GM19023 (cell line): ENCODE measurements around the gene CDC14C.
"Not testable (repeated sequence)": the region's sequence is repeated elsewhere in the genome, so short reads cannot be mapped to it uniquely, and the experiment has no call there.

Experiments used
- ATAC-seq: cut with Tn5 transposase; IDR thresholded peaks from one replicate; pipeline ENCODE4 v1.9.1; 2021; ENCODE audit warnings: mild to moderate bottlenecking, moderate library complexity; ENCODE audit not compliant: unreplicated experiment

The CDC14C gene

DNA sequence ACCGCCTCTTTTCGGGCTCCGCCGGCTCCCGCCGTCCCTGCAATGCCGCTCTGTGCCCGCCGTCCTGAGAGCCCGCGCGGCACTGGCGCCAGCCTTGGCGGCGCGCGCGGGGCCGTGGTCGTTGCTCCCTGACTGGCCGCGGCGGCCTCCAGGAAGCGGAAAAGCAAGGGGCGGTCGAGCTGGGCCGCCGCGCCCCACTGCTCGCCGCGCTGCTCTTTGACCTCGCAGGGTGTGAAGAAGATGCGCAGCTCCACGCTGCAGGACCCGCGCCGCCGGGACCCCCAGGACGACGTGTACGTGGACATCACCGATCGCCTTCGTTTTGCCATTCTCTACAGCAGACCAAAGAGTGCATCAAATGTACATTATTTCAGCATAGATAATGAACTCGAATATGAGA, at the start of gene CDC14C:
Gene CDC14C (plus strand): TSS at position 115 of the 400 bp plus-strand sequence. CDS start 126 bp downstream, at position 241.
- no peak for ATAC-seq

DNA sequence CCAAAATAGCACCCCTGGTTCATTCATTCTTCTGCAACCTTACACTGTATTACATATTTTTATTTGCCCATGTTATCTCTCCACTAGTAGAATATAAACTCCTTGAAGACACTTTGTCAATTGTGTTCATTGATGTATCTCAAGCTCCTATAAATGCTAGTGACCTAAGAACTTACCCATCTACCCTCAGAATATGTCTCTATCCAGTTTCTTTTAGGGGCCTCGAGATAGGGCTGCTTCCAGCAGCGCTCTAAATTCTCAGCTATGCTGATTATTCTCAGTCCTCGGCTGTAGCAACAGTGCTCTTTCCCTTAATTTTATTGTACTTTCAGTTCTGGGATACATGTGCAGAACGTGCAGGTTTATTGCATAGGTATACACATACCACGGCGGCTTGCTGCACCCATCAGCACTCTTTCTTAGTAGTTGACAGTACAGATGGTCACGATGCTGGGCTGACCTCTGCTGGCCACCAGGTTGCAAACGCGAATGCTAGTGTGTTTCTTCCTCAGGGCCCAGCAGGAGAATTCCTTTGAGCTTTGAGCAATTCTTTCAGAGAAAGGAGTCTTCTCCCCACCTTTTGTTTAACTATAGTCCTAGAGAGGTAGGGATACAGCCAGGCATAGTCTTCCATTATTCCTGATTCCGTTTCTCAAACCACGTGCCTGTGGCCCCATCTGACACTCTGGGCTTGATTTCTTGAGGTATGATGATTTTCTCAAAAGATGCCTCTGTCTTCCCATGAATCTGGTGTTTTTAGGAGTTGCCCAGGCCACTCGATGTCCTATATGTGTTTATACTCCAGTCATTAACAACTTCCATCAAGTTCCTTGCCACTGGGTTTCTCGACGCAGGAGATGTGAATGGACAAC, 49.1 kb upstream of the CDC14C start:
- ATAC-seq: no peak

DNA sequence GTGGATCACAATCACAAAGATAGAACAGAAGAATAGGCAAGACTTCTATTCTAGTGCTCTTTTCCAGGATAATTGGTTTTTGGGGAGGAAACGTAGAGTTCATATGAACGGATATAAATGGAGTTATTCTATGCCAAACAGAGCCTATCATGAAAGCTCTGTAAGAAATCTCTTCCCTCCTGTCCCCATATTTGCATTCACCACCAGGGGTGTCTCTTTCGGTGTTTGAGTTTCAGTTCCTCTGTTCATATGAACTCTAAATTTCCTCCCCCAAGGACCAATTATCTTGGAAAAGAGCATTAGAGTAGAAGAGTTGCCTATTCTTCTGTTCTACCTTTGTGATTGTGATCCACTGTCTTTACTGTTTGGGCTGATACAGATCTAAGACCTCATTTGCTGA, 48.3 kb upstream of the CDC14C start:
- no peak for ATAC-seq

DNA sequence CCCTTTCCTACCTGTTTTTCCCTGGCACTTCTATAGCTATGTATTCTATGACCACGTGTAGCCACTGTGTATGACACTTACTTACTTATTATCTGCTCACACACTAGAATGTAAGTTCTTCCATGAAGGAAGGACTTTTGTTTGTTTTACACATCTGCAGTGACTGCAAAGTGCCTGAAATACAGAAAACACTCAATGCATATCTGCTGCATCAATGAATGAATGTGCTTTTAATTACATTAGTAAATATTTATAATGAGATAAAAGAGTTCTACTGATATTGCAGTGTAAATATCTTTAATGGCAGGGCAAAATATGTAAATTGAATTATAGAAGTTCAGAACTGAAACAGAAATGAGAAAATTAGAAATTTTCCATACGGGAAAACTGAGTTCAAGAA, 43.5 kb upstream of the CDC14C start:
- ATAC-seq: no peak

DNA sequence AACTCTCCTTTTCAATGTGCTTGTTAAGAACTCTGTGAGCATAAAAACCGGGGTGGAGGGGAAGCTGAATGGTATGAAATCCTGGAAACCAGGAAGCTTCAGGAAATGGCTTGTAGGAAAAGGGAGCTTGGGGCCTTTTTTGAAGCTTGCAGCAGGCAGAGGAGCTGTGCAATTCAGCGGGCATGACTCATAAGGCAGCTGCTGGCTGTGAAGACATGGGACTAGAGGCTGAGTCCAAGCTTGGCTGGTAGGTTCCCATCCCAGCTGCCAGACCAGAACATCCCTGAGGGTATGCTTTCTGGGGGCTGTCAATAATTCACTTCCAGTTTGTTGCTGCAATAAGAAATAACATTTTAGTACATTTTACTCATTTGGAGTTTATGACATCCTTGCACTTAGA, 36.8 kb upstream of the CDC14C start:
- no peak for ATAC-seq

DNA sequence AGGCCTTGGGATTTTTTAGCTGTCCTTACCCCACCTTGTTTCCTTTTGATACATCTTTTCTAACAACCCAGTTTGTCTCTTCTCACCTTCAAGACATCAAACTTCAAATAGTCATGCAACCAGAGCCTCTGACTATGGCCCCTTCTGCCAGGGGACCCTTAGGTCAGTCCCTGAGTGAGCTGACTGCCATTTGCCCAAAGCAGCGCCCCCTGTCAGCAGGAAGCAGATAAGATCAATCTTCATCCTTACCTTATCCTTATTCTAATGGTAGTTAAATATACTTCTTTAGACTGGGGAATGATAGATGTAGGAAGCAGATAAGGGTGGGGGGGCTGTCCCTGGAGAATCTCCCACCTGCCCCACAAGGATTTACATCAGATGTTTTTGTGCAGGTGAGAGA, 29.8 kb upstream of the CDC14C start:
- no peak for ATAC-seq

DNA sequence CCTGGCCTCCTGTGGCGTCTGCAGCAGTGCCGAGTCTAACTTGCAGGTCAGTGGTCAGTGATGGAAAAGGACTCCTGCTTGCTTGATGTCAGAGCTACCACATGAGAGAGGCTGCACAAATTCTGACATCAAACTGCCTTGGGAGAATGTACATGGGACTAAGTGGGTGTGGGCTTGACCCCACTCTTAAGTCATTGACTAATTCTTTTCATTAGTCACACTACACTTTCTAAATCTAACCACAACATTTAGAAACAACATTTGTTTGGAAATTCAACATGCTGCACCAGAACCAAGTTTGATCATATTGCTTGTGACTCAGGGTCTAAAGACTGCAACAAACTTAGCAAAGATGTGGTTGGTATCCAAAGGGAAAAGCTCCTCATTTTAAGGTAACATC, 24.4 kb upstream of the CDC14C start:
- ATAC-seq: no peak

DNA sequence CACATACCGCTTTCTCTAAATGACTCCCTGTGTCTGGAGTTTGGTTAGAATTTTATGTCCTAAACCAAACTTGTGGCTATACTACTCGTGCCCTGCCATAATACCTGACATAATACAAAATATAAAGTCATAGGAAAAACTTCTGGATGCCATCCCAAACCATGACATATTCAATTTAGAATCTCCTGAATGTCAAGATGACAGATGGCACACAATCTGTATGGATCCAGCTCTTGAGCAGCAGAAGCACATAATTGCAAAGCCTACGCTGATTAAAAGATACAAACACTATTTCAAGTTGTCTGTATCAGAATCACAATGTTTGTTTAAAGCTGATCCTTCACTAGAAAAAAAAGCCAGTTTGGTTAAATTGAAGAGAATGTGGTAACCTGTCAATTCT, 22.4 kb upstream of the CDC14C start:
- ATAC-seq: no peak

DNA sequence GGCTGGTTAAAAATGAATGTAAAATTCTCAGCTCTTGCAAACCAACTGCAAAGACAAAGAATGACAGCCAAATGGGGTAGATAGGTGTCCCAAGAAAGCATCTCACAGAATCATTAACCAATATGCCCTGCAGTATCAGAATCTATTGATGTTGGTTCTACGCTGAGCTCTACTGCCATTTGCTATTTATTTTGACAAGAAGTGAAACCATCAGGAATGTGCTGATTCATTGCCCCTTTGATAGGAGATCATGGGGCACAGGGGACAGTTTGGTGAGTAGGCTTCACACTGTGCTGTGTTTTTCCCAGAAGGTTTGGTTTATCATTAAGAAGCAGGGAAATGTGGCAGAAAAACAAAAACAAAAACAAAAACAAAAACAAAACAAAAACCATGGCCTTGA, 19.4 kb upstream of the CDC14C start:
- no peak for ATAC-seq

DNA sequence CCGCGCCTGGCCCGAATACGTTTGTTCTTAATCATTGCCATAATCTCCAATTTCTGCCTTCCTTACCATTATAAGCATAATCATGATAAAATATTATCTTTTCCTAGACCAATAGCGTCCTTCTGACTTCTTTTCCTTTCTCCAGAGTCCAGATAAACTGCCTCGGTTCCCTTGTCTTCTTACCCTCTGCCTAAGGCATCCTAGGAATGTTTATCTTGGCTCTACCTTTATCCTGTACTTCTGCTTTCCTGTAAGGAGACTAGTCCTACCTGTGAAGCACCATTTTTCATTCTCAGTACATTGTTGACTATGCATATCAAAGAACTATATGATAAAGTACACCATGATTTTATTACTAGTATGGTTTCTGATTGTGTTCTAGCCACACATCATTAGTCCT, 18.7 kb upstream of the CDC14C start:
- ATAC-seq: not testable (repeated sequence)

DNA sequence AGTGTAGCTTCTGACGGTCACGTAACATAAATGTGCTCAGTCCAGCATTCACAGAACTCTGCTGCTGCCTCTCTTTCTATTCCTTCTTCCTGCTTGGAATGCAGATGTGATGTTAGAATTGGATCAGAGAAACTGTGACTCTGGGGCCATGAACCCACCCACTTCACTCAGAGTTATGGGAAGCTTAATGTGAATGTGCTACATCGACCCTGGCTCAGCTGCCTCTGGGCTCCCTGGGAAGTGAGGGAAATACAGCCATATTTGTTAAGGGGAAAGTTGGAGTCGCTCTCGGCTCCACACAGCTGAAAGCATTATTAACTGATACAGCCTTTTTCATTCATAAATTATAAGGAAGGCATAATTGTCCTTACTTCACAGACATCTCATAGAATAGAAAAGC, 14.5 kb upstream of the CDC14C start:
- ATAC-seq: not testable (repeated sequence)

DNA sequence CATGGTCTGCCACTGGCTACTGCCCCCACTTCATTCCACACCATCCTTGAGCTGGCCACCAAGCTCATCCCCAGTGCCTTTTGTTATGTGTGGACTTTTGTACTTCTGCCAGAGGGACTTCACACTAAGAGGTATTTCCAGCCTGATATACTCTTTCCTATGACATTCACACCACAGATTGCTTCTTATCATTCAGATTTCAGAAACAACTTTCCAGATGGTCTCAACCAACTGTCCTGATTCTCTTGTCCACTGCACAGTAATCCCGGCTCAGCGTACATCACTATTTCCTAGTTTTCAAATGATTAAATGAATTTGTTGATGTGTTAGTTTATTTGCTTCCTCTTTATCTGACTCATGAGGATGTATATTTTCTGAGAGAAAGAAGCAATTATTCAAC, 7.1 kb downstream of the CDC14C start:
- ATAC-seq: no peak

DNA sequence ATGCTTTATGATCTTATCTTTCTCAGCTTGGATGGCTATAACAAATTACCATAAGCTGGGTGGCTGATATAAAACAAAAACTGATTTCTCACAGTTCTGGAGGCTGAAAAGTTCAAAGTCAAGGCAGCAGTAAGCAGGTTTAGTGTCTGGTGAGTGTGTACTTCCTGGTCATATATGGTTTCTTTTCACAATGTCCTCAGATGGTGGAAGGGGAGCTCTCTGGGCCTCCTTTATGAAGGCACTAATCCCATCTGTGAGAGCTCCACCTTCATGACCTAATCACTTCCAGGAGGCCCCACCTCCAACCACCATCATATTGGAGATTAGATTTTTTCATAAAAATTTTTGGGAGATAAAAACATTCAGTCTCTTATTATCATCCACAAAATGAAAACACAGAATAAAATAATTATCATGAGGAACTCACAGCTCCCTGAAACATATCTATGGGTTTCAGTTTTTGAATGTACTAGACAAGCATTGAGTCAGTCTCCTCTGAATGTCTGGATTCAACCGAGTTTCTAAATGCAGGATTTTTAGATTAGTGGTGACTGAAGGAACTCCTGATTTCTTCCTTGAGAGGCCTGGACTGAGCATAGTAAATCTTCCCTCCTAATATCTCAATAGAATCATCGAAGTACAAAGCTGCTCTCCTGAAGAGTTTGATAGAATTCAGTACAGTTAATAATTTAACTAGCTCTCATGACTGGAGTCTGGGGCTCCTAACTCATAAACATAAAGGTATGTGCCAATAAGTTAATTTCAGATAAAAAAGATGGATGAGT, 8.0 kb downstream of the CDC14C start:
- ATAC-seq: no peak

DNA sequence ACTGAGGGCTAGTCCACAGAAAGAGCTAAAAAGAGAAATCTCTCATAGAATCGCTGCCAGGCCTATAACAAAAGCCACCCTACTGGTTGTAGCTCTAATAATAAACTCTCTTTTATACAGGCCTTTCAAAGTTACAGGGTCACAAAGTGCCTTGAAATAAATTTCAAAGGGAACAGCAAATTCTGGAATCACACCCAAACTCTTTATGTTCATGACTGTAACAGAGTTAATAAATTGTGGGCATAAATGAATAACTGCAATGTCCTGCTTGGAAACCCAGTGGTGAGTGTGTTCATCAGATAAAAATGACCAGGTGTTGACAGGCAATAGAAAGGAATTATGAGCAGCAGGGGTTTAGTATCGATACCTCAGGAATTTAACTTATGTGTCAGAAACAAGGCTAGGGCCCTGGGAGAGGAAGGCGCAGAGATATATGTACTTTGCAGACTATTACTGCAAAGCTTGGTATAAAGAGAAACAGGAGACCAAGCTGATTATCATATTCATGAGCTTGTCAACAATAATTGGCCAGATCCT, 9.3 kb downstream of the CDC14C start:
- ATAC-seq: no peak

DNA sequence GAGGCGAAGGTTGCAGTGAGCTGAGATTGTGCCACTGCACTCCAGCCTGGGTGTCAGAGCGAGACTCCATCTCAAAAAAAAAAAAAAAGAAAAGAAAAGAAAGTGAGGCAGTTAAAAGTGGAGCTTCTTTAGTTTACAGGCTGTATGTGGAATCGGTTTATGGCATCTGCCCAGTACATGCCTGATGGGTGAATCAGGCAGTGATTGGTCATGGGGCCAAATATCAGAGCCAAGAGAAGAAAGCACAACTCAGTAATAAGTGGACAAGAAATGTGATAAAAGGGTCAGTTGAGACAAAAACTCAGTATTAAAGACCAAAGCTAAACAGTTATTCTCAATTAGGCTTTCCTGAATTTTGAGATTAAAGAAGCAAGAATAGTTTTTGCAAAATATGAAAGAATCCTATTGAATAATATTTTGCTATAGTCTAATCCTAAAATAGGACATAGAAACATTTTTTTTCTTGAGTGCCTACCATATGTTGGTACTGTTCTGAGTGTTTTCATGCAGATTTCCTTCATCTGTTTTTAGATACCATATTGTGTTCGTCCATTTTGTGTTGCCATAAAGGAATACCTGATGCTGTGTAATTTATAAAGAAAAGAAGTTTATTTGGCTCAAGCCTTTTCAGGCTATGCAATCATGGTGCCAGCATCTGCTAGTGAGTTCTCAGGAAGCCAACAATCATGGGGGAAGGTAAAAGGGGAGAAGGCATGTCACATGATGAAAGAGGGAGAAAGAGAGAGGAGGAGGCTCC, 14.4 kb downstream of the CDC14C start:
- no peak for ATAC-seq

DNA sequence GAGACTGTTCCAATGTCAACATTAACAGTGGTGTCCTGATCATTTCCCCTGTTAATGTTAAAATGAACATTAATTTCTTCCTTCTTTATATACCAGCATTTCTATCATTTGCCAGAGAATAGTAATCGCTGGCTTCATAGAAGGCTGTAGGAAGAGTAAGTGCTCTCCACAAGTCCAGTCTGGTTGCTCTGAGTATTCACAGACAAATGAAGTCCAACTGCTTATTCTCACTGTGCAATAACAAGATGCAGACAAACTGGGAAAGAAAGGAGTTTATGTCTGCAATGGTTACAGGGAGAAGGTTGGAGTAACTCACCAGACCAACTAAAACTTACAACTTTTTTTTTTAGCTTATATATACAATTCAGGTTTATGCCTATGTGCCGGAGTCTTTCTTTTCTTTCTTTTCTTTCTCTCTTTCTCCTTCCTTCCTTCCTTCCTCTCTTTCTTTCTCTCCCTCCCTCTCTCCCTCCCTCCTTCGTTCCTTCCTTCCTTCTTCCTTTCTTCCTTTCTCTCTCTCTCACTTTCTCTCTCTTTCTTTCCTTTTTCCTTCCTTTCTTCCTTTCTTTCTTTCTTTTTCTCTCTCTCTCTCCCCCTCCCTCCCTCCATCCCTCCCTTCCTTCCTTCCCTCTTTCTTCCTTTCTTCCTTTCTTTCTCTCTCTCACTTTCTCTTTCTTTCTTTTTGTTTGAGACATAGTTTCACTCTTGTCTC, 19.1 kb downstream of the CDC14C start:
- ATAC-seq: no peak

DNA sequence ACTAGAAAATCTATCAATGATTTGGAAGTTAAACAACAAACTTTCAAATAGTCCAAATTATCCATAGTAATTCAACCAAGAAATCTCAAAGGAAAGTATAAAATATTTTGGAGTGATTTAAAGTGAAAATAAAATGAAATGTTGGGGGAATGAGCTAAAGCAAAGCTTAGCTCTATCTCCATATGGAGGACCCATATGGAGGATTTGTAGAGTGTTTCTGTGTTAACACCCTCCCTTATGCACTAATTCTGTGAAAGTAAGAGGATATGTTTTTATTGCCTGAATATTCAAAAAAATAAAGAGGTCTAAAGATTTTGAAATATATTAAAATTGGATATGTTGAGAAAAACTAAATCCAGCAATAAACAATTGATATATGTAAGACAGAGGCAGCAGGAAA, 31.6 kb downstream of the CDC14C start:
- no peak for ATAC-seq

DNA sequence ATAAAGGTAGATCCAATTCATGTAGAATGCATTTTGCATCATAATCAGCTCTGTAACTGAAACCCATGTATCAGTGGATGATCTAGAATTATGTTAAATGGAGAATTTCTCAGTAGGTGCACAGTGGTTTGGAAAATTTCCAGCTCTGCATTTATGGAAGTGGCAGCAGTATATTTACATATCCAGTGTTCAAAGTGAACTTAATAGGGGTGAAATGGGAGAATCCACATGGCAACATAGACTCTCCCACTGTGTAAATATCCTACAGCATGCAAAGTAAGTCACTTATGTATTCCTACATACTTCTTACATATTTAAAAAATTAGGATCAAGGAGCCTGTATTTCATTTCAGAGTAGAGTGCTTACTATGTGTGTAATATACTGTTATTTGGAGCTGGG, 35.3 kb downstream of the CDC14C start:
- ATAC-seq: no peak

DNA sequence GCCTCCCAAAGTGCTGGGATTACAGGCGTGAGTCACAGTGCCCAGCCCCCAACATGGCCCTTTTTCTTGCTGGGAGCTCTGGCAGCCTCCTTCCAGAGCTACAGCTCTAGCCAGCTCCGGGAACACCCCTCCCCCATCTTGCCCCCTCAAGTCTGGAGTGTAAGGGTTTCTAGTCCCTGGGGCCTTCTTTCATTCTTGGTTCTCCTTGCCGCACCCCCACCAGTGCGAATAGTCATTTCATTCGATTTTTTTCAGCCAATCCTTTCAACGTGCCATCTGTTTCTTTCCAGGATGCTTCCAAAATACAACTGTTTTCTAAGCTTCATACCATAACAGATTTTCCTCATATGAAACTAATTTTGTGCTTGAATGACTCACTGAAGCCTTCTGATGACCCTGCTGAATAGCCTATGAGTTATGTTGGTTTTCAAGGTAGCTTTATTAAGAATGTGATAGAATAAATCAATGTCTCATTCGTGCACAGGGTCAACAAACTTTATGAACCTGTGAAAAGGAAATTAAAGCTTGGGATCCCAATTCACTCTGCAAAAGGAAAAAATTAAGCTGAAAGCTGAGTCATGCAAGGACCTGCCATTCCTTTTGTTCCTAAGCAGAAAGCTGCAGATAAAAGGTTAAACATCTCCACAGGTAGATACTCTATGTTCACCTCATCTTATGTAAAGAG, 38.6 kb downstream of the CDC14C start:
- ATAC-seq: no peak

DNA sequence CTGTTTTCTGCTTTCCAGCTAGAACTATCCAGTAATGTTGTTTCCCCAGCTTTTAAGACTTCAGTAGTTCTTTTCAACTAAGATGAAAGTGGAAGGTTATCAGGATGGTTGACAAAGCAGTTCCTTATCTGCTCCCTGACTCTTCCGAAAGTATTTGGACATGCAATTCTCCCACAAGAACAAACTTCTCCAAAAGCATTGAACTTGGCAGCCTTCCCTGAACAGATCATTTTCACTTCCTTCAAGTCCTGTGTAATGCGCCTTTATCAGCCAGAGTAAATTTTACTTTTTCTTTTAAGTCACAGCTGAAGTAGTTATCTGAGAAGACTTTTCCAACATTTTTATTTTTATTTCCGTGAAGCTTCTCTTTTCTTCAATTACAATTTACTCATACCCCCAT, 39.7 kb downstream of the CDC14C start:
- no peak for ATAC-seq
